ENCODE data around the gene MBLAC1. TPM values are rescaled to one million over a fixed set of nuclear protein-coding genes. Genes with fewer than 3 reads are reported as not detected.

Gene MBLAC1
- total RNA-seq, 1 experiment from 2014 or later: 1.2 TPM

DNA sequence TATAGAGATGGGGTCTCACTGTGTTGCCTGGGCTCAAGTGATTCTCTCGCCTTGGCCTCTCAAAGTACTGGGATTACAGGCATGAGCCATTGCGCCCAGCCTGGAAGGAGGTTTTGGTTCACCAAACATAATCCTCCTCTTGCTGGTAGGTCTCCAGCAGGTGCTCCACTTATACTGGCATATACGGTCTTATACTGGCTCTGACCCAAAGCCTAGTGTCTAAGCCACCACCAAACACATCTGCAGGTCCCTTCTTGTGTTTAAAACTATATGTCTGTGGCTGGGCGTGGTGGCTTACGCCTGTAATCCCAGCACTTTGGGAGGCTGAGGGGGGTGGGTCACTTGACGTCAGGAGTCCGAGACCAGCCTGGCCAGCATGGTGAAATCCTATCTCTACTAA lies 5.4 kb downstream of the MBLAC1 start:
- TF ChIP-seq, protein P1, sequence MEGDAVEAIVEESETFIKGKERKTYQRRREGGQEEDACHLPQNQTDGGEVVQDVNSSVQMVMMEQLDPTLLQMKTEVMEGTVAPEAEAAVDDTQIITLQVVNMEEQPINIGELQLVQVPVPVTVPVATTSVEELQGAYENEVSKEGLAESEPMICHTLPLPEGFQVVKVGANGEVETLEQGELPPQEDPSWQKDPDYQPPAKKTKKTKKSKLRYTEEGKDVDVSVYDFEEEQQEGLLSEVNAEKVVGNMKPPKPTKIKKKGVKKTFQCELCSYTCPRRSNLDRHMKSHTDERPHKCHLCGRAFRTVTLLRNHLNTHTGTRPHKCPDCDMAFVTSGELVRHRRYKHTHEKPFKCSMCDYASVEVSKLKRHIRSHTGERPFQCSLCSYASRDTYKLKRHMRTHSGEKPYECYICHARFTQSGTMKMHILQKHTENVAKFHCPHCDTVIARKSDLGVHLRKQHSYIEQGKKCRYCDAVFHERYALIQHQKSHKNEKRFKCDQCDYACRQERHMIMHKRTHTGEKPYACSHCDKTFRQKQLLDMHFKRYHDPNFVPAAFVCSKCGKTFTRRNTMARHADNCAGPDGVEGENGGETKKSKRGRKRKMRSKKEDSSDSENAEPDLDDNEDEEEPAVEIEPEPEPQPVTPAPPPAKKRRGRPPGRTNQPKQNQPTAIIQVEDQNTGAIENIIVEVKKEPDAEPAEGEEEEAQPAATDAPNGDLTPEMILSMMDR (IDR thresholded peaks at IDR 0.05; ENCODE audit: unreplicated experiment): no peak
- BruUV-seq (replicated peaks): no TSS peak

DNA sequence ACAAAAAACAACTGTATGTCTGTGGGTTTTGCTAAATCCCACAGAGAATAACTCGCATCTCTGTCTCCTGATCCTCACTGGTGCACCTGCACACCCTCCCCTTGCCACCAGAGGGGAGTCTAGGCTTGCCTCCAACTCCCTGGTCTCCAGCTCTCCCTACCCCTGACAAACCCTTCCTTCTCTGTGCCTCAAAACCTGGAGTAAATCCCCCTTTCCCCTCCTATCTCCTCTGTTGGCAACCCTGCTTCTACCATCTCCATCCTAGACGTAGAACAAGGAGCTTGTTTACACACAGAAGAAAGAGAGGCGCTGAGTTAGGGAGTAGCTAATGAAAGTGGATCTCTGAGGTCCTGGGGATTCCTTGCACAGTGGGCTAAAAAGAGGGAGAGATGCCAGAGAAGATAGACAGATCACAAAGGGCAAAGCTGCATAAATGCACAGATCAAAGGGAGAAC lies 6.0 kb downstream of the MBLAC1 start:
- Mint-ChIP-seq H3K27ac (ENCODE audit: unreplicated experiment) (no peak overlapping the region), H3K4me3 (ENCODE audit: low read depth, unreplicated experiment) (no peak overlapping the region), H3K27me3 (ENCODE audit: unreplicated experiment) (no peaks in the 10 kb centered on the region), H3K36me3 (ENCODE audit: insufficient read depth, unreplicated experiment) (peaks cover 7% of the 10 kb centered on the region), H3K9me3 (ENCODE audit: low read depth, unreplicated experiment) (no peaks in the 10 kb centered on the region), H3K4me1 (ENCODE audit: low read depth, unreplicated experiment) (peaks cover 13% of the 10 kb centered on the region)
- no TSS peak for BruUV-seq (replicated peaks)
- CTCF ChIA-PET: interaction anchor here (0.8 to 1.5 kb wide), 3 partner anchors 16 to 86 kb away, joined by 4 to 8 read pairs (median 6); partner anchors contain the start of gene LAMTOR4
- intact Hi-C loops (cut with micrococcal nuclease; ENCODE audit: unreplicated experiment): loop anchor here (5.0 kb wide), 1 partner anchor 80 kb away; no protein-coding TSS in a partner anchor
- DNase-seq: peak; percentile 72
- TF ChIP-seq, protein P1 (IDR thresholded peaks at IDR 0.05; ENCODE audit: unreplicated experiment): peak; percentile 70

More for the DNA sequence above, 5.4 kb downstream of the MBLAC1 start:
- Mint-ChIP-seq H3K4me1 (ENCODE audit: low read depth, unreplicated experiment) (peaks cover 13% of the 10 kb centered on the region), H3K9me3 (ENCODE audit: low read depth, unreplicated experiment) (no peaks in the 10 kb centered on the region), H3K36me3 (ENCODE audit: insufficient read depth, unreplicated experiment) (peaks cover 13% of the 10 kb centered on the region), H3K27me3 (ENCODE audit: unreplicated experiment) (no peaks in the 10 kb centered on the region), H3K4me3 (ENCODE audit: low read depth, unreplicated experiment) (no peak overlapping the region), H3K27ac (ENCODE audit: unreplicated experiment) (no peak overlapping the region)
- no peak for DNase-seq
- intact Hi-C loops (cut with micrococcal nuclease; ENCODE audit: unreplicated experiment): loop anchor here (5.0 kb wide), 1 partner anchor 80 kb away; no protein-coding TSS in a partner anchor
- CTCF ChIA-PET: interaction anchor here (0.8 to 1.5 kb wide), 3 partner anchors 17 to 86 kb away, joined by 4 to 8 read pairs (median 6); partner anchors contain the start of gene LAMTOR4

DNA sequence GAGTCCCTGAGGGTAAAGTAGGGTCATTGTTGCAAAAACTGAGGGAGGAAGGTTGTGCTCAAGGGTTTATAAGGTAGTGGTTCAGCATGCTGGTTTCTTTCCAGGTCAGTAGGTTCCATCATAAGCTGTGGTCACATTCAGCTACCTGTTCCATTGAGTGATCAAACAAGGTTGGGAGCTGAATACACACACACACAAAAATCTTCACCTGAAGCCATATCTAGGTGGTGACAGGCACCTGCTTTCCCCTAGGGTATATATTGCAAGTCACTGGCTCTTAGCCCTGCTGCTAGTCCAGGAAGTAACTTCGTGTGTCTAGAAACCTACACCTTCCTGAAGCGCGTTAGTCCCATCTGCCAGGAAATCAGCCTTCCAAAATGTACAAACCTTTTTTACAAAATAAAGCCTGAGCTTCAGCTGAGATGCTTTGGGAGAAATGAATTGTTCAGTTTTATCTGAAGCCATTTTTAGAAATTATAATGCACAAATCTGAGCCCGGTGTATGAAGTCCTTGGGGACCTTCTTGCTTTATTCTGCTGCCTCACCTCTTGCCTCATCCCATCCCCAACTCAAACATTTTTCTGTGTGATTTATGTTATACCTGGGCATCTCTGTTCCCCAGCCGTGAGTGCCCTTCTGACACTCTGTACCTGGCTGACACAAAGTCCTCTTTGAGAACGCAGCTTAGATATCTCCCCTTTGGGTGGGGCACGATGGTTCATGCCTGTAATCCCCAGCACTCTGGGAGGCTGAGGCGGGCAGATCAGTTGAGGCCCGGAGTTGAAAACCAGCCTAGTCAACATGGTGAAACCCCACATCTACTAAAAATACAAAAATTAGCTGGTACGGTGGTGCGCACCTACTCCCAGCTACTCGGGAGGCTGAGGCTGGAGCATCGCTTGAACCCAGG lies 11.3 kb downstream of the MBLAC1 start:
- TF ChIP-seq, protein P1 (IDR thresholded peaks at IDR 0.05; ENCODE audit: unreplicated experiment): no peak
- no peaks in the 10 kb centered on the region for H3K36me3 Mint-ChIP-seq (ENCODE audit: insufficient read depth, unreplicated experiment)
- CTCF ChIA-PET: interaction anchor here (0.6 kb wide), 1 partner anchor 628 kb away, joined by 4 read pairs; no protein-coding TSS in a partner anchor
- peaks cover 7% of the 10 kb centered on the region for H3K4me1 Mint-ChIP-seq (ENCODE audit: low read depth, unreplicated experiment)
- no peak for DNase-seq
- no peak overlapping the region for H3K4me3 Mint-ChIP-seq (ENCODE audit: low read depth, unreplicated experiment)
- no TSS peak for BruUV-seq (replicated peaks)
- no peaks in the 10 kb centered on the region for H3K27me3 Mint-ChIP-seq (ENCODE audit: unreplicated experiment)
- no peaks in the 10 kb centered on the region for H3K9me3 Mint-ChIP-seq (ENCODE audit: low read depth, unreplicated experiment)
- H3K27ac Mint-ChIP-seq (ENCODE audit: unreplicated experiment): no peak overlapping the region
- intact Hi-C loops (cut with micrococcal nuclease; ENCODE audit: unreplicated experiment): no loop called here

DNA sequence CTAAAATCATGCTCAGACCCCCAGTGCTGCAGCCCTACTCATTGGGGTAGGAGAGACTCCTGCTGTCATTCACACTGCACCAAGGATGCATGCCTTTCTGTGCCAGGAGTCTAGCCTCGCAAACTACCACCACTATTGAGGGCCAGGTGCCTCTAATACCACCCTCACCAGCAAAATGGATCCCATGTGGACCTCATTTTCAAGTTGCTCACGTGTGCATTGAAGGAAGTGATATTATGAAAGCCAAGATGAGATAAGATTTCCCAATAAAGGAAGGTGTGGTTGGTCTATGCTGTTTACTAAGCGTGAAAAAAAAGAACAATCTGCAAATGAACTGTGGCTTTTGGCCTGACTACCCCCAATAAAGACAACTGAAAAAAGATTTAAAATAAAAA lies 14.8 kb downstream of the MBLAC1 start:
- Mint-ChIP-seq H3K4me1 (ENCODE audit: low read depth, unreplicated experiment) (peaks cover 7% of the 10 kb centered on the region), H3K4me3 (ENCODE audit: low read depth, unreplicated experiment) (no peak overlapping the region), H3K9me3 (ENCODE audit: low read depth, unreplicated experiment) (no peaks in the 10 kb centered on the region), H3K27me3 (ENCODE audit: unreplicated experiment) (no peaks in the 10 kb centered on the region), H3K36me3 (ENCODE audit: insufficient read depth, unreplicated experiment) (no peaks in the 10 kb centered on the region), H3K27ac (ENCODE audit: unreplicated experiment) (no peak overlapping the region)
- BruUV-seq (replicated peaks): no TSS peak
- TF ChIP-seq, protein P1 (IDR thresholded peaks at IDR 0.05; ENCODE audit: unreplicated experiment): no peak
- CTCF ChIA-PET: interaction anchor here (0.5 kb wide), 1 partner anchor 41 kb away, joined by 3 read pairs; no protein-coding TSS in a partner anchor
- no peak for DNase-seq
- intact Hi-C loops (cut with micrococcal nuclease; ENCODE audit: unreplicated experiment): no loop called here
